ENCODE data around the gene SLC1A2. TPM values are rescaled to one million over a fixed set of nuclear protein-coding genes. Genes with fewer than 3 reads are reported as not detected.

The SLC1A2 gene
- total RNA-seq: 10 to 100 TPM in 2 of 3 donors, under 1 TPM in 1; 0.32 to 23.7 (median 10.5) TPM

GRCh38 chr11:35419184-35419829 lies at the start of gene SLC1A2:
SLC1A2 (minus strand) TSS chr11:35419558; CDS start chr11:35418966, 592 bp downstream.
- intact Hi-C loops (cut with DNase I; ENCODE audit: low total_unique reads): no loop called here
- TF ChIP-seq POLR2AphosphoS5 (IDR thresholded peaks at IDR 0.05) (no peak), CTCF (IDR thresholded peaks at IDR 0.05) (no peak)
- peak within 1 kb of the TSS; percentile 45 to 78 (median 64) for H3K4me3 ChIP-seq
- H3K4me1 ChIP-seq: no peaks in the 10 kb centered on the region
- H3K36me3 ChIP-seq: no peaks in the 10 kb centered on the region
- no peak for DNase-seq (ENCODE audit: low spot score in 2 of 2)
- no peak within 1 kb of the TSS for H3K27ac ChIP-seq
- H3K27me3 ChIP-seq: peaks cover 4 to 25% of the 10 kb centered on the region in 2 donors
- H3K9me3 ChIP-seq: no peaks in the 10 kb centered on the region

GRCh38 chr11:35466058-35466457 lies 46.7 kb upstream of the SLC1A2 start:
- Histone ChIP-seq H3K9me3 (no peaks in the 10 kb centered on the region), H3K27ac (no peak overlapping the region), H3K4me1 (no peaks in the 10 kb centered on the region), H3K4me3 (no peak overlapping the region), H3K36me3 (no peaks in the 10 kb centered on the region), H3K27me3 (no peaks in the 10 kb centered on the region)
- intact Hi-C loops (cut with DNase I; ENCODE audit: low total_unique reads): no loop called here
- no peak for TF ChIP-seq POLR2A (IDR thresholded peaks at IDR 0.05)
- TF ChIP-seq CTCF (IDR thresholded peaks at IDR 0.05): no peak
- TF ChIP-seq POLR2AphosphoS5 (IDR thresholded peaks at IDR 0.05): no peak
- DNase-seq (ENCODE audit: low spot score in 2 of 2): no peak

GRCh38 chr11:35464308-35464707 lies 45.0 kb upstream of the SLC1A2 start:
- no peaks in the 10 kb centered on the region for H3K4me1 ChIP-seq
- no peak for TF ChIP-seq CTCF (IDR thresholded peaks at IDR 0.05)
- TF ChIP-seq POLR2AphosphoS5 (IDR thresholded peaks at IDR 0.05): no peak
- TF ChIP-seq POLR2A (IDR thresholded peaks at IDR 0.05): no peak
- H3K4me3 ChIP-seq: no peak overlapping the region
- no peak overlapping the region for H3K27ac ChIP-seq
- intact Hi-C loops (cut with DNase I; ENCODE audit: low total_unique reads): no loop called here
- no peaks in the 10 kb centered on the region for H3K36me3 ChIP-seq
- no peaks in the 10 kb centered on the region for H3K27me3 ChIP-seq
- H3K9me3 ChIP-seq: no peaks in the 10 kb centered on the region
- DNase-seq (ENCODE audit: low spot score in 2 of 2): no peak

- no peak for TF ChIP-seq POLR2AphosphoS5 (IDR thresholded peaks at IDR 0.05)
- no peak for TF ChIP-seq CTCF (IDR thresholded peaks at IDR 0.05)
- TF ChIP-seq POLR2A (IDR thresholded peaks at IDR 0.05): no peak
- H3K4me1 ChIP-seq: no peaks in the 10 kb centered on the region
- DNase-seq (ENCODE audit: low spot score in 2 of 2): no peak
- no peaks in the 10 kb centered on the region for H3K9me3 ChIP-seq
- intact Hi-C loops (cut with DNase I; ENCODE audit: low total_unique reads): no loop called here
- no peak overlapping the region for H3K27ac ChIP-seq
- no peaks in the 10 kb centered on the region for H3K27me3 ChIP-seq
- H3K4me3 ChIP-seq: no peak overlapping the region
- no peaks in the 10 kb centered on the region for H3K36me3 ChIP-seq
These were observed 44.0 kb upstream of the SLC1A2 start for GRCh38 chr11:35463331-35463751.

GRCh38 chr11:35461917-35462538 lies 42.7 kb upstream of the SLC1A2 start:
- Histone ChIP-seq H3K9me3 (no peaks in the 10 kb centered on the region), H3K27ac (no peak overlapping the region), H3K4me1 (no peaks in the 10 kb centered on the region), H3K27me3 (no peaks in the 10 kb centered on the region), H3K36me3 (no peaks in the 10 kb centered on the region), H3K4me3 (no peak overlapping the region)
- TF ChIP-seq CTCF (IDR thresholded peaks at IDR 0.05): no peak
- no peak for TF ChIP-seq POLR2A (IDR thresholded peaks at IDR 0.05)
- no peak for TF ChIP-seq POLR2AphosphoS5 (IDR thresholded peaks at IDR 0.05)
- DNase-seq (ENCODE audit: low spot score in 2 of 2): no peak
- intact Hi-C loops (cut with DNase I; ENCODE audit: low total_unique reads): no loop called here

All from breast epithelium (tissue), 4 donors.